ENCODE measurements around the gene POLA1.

The POLA1 gene

DNA sequence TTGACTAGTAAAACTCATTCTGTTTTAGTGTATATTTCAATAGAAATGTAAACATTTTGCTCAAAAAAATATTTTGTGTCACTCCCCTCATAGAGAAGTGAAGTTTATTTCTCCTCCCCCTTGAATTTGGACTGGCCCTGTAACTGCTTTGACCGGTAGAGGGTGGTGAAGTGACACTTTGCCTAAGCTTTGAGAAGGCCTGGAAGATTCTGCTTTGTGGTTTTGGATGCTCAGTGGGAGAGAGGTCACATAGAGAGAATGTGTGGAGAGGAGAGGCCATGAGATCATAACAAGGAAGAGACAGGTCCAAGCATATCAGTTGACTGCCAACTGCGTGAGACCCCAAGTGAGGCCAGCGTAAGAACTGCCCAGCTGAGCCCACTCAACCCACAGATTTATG is 341.2 kb downstream of the POLA1 start:
- no peak for DNase-seq

DNA sequence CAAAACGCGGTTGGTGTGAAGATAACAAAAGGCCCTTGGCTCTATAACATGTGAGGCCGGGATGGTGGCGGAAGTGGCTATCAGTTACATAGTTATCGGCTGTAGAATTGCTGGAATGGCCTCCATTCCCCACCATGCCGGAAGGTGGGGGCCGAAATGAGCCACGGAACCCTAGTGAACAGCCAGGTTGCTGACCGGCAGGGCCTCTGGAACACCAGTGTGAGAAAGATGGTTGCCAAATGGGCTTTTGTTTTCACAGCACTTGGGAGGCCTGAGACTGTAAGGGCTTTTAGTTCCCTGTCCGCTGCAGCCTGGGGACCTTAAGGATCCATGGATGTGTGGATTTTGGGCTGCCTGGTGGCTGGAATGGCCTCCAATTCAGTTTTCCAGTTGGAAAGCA is 345.3 kb downstream of the POLA1 start:
- DNase-seq = no peak

DNA sequence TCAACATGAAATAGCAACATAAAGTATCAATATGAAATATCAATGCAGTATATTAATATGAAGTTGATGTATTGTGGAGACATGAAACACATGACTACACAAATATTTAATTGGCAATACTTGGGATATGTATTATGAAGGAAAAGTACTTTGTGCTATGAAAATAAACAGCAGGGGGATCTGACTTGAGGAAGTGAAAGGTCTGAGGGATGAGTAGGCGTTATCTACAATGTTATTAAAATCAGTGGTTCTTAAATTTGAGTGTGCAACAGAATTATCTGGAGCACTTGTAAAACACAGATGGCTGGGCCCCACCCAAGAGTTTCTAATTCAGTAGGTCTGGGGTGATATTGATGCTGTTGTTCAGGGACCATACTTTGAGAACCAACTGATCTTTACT is 349.5 kb downstream of the POLA1 start:
- no peak for DNase-seq

All from NCI-H69 (cell line).